HepG2 (cell line): ENCODE measurements around the gene FGA. TPM values are rescaled to one million over a fixed set of nuclear protein-coding genes. Genes with fewer than 3 reads are reported as not detected.

Experiments
- HOXD1 ChIP-seq: sonication (generic); formaldehyde crosslinking; IDR thresholded peaks from 2 replicates; pipeline ENCODE4 v1.5.0; 2020; ENCODE audit warnings: missing genetic modification reagents
- LCORL ChIP-seq, 2 experiments: fragments of 450-650 bp in 1 of 2; sonication (generic) in 1 of 2; formaldehyde crosslinking in 1 of 2; IDR thresholded peaks; 2 replicates each; pipeline versions ENCODE4 v1.5.0 to v1.6.1; 2017 to 2020; ENCODE audit warnings: antibody characterized with exemption in 1 of 2, missing genetic modification reagents in 1 of 2
- MTA1 ChIP-seq: sonication (generic); formaldehyde crosslinking; IDR thresholded peaks from 2 replicates; pipeline ENCODE4 v1.4.0; 2020; ENCODE audit warnings: missing genetic modification reagents, mild to moderate bottlenecking, borderline replicate concordance
- NAIF1 ChIP-seq: sonication (generic); formaldehyde crosslinking; IDR thresholded peaks from 2 replicates; pipeline ENCODE4 v1.5.0; 2020; ENCODE audit warnings: mild to moderate bottlenecking, missing genetic modification reagents, borderline replicate concordance
- NFKBIZ ChIP-seq: IDR thresholded peaks from 2 replicates; pipeline ENCODE4 v1.6.1; 2018; ENCODE audit warnings: missing genetic modification reagents, missing compliant biosample characterization
- NFYB ChIP-seq: sonication (generic); formaldehyde crosslinking; IDR thresholded peaks from 2 replicates; pipeline ENCODE4 v1.4.0; 2020; ENCODE audit warnings: missing genetic modification reagents
- RNF2 ChIP-seq: fragments of 450-650 bp; conservative IDR thresholded peaks from 2 replicates; pipeline ENCODE4 v1.6.1; 2016; ENCODE audit warnings: low read depth
- SNRNP70 ChIP-seq: fragments of 200-400 bp; formaldehyde crosslinking; IDR thresholded peaks from 2 replicates; pipeline ENCODE4 v1.6.1; 2017; ENCODE audit warnings: mild to moderate bottlenecking, low read depth, low read length, moderate library complexity
- ZBTB42 ChIP-seq: sonication (generic); formaldehyde crosslinking; IDR thresholded peaks from 2 replicates; pipeline ENCODE4 v1.5.0; 2020; ENCODE audit warnings: mild to moderate bottlenecking, missing genetic modification reagents
- ZMYM4 ChIP-seq: sonication (generic); formaldehyde crosslinking; IDR thresholded peaks from 2 replicates; pipeline ENCODE4 v1.8.1; 2023; ENCODE audit warnings: mild to moderate bottlenecking, missing genetic modification reagents
- ZNF263 ChIP-seq: sonication (generic); formaldehyde crosslinking; IDR thresholded peaks from 2 replicates; pipeline ENCODE4 v1.4.0; 2020; ENCODE audit warnings: missing genetic modification reagents
- ZNF720 ChIP-seq: sonication (generic); formaldehyde crosslinking; IDR thresholded peaks from 2 replicates; pipeline ENCODE4 v1.4.0; 2020; ENCODE audit warnings: missing genetic modification reagents
- ZNF724P ChIP-seq: sonication (generic); formaldehyde crosslinking; IDR thresholded peaks from 2 replicates; pipeline ENCODE4 v1.8.0; 2022; ENCODE audit warnings: missing genetic modification reagents, borderline replicate concordance
- ZNF766 ChIP-seq: sonication (generic); formaldehyde crosslinking; IDR thresholded peaks from 2 replicates; pipeline ENCODE4 v1.5.0; 2020; ENCODE audit warnings: missing genetic modification reagents, borderline replicate concordance
- ZNF780A ChIP-seq: sonication (generic); formaldehyde crosslinking; IDR thresholded peaks from 2 replicates; pipeline ENCODE4 v1.8.0; 2022; ENCODE audit warnings: mild to moderate bottlenecking, missing genetic modification reagents, moderate library complexity
- polyA plus RNA-seq, 8 experiments: library from polyadenylated mRNA; depleted of rRNA in 3 of 8; stranded (reverse) in 7 of 8; unstranded in 1 of 8; fragments of >200 nt; fragmentation: Illumina TruSeq in 4 of 8; extraction: Trizol in 4 of 8; gene quantifications; 2 replicates each; pipeline versions ENCODE4 v1.2.1 to v1.2.3, GENCODE V29; 2011 to 2016; ENCODE audit warnings: low read depth in 4 of 8, missing spikeins in 1 of 8, mixed read lengths in 1 of 8; ENCODE audit not compliant: insufficient read depth in 1 of 8
- total RNA-seq, 5 experiments: library from RNA; depleted of rRNA; stranded (reverse); fragments of >200 nt; fragmentation: Illumina TruSeq; extraction: Trizol; gene quantifications; 2 replicates each; pipeline ENCODE4 v1.2.3, GENCODE V29; 2016; ENCODE audit warnings: low read depth in 1 of 5
- TF ChIP-seq, protein P1 (sequence below): sonication (generic); formaldehyde crosslinking; IDR thresholded peaks from 2 replicates; pipeline ENCODE4 v1.4.0; 2020; ENCODE audit warnings: mild to moderate bottlenecking, missing genetic modification reagents
- TF ChIP-seq, protein P2 (sequence below): sonication (generic); formaldehyde crosslinking; IDR thresholded peaks from 2 replicates; pipeline ENCODE4 v1.4.0; 2020; ENCODE audit warnings: mild to moderate bottlenecking, low read depth, missing genetic modification reagents
- TF ChIP-seq, protein P3 (sequence below): sonication (generic); formaldehyde crosslinking; IDR thresholded peaks from 2 replicates; pipeline ENCODE4 v1.5.0; 2020; ENCODE audit warnings: missing genetic modification reagents
- TF ChIP-seq, protein P4 (sequence below): sonication (generic); formaldehyde crosslinking; IDR thresholded peaks from 2 replicates; pipeline ENCODE4 v1.4.0; 2020; ENCODE audit warnings: low read depth, mild to moderate bottlenecking, missing genetic modification reagents
- TF ChIP-seq, protein P5 (sequence below): sonication (generic); formaldehyde crosslinking; IDR thresholded peaks from 2 replicates; pipeline ENCODE4 v1.4.0; 2020; ENCODE audit warnings: missing genetic modification reagents
- TF ChIP-seq, protein P6 (sequence below): IDR thresholded peaks from 2 replicates; pipeline ENCODE4 v1.6.1; 2016; ENCODE audit warnings: mild to moderate bottlenecking

The FGA gene
- total and polyA plus RNA-seq, 2 of the 13 experiments (the other 11 are each of a cell fraction or from before 2014, with no cell fraction given) = 640 to 1,523 TPM

DNA sequence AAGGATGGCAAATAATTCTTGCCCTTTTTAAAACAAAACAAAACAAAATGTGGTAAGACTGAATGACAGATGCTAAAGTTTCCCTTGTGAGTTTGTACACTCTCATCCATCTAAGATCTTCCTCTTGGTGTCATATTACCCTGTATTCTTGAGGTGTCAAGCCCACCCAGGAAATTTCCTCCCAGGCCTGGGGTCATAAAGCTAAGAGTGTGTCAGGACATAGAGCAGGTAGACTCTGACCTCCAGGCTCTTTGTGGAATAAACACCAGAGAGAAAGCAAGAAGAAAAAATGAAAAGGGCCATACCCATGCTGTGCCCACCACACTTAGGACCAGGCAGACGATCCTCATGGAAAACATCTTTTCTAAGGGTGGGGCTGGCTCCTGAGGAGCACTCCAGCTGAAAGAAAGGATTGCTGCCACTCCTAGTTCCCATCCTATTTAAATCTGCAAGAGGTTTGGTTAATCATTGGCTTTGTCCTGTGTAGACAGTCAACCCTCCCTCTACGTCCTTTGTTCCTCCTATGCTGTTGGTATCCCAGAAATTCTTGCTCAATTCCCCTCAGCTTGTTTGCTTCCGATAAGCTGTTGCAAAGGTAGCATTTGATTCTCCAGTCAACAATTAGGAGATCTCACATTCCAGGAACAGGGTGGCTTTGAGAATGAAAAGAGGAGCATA, at the start of gene FGA (continued):
- TF ChIP-seq, protein P1, sequence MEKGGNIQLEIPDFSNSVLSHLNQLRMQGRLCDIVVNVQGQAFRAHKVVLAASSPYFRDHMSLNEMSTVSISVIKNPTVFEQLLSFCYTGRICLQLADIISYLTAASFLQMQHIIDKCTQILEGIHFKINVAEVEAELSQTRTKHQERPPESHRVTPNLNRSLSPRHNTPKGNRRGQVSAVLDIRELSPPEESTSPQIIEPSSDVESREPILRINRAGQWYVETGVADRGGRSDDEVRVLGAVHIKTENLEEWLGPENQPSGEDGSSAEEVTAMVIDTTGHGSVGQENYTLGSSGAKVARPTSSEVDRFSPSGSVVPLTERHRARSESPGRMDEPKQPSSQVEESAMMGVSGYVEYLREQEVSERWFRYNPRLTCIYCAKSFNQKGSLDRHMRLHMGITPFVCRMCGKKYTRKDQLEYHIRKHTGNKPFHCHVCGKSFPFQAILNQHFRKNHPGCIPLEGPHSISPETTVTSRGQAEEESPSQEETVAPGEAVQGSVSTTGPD (CRISPR knock-in tag) = peak; percentile 38; the same call in 1 of the 2 replicates
- TF ChIP-seq, protein P2, sequence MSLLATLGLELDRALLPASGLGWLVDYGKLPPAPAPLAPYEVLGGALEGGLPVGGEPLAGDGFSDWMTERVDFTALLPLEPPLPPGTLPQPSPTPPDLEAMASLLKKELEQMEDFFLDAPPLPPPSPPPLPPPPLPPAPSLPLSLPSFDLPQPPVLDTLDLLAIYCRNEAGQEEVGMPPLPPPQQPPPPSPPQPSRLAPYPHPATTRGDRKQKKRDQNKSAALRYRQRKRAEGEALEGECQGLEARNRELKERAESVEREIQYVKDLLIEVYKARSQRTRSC (CRISPR knock-in tag) = no peak
- TF ChIP-seq, protein P3, sequence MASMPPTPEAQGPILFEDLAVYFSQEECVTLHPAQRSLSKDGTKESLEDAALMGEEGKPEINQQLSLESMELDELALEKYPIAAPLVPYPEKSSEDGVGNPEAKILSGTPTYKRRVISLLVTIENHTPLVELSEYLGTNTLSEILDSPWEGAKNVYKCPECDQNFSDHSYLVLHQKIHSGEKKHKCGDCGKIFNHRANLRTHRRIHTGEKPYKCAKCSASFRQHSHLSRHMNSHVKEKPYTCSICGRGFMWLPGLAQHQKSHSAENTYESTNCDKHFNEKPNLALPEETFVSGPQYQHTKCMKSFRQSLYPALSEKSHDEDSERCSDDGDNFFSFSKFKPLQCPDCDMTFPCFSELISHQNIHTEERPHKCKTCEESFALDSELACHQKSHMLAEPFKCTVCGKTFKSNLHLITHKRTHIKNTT = no peak
- TF ChIP-seq ZNF720 (no peak), MTA1 (CRISPR knock-in tag) (no peak), ZNF724P (CRISPR knock-in tag) (no peak), RNF2 (no peak), NFKBIZ (CRISPR knock-in tag) (peak; percentile 98), NAIF1 (CRISPR knock-in tag) (no peak), HOXD1 (CRISPR knock-in tag) (peak; percentile 92), ZMYM4 (CRISPR knock-in tag) (peak; percentile 86), SNRNP70 (no peak), LCORL (IDR thresholded peaks at IDR 0.05) (peak; percentile 75; the same call in 1 of the 2 replicates), LCORL (CRISPR knock-in tag; IDR thresholded peaks at IDR 0.05) (peak; percentile 86), NFYB (no peak), ZNF780A (CRISPR knock-in tag) (peak; percentile 84; the same call in 1 of the 2 replicates), ZBTB42 (CRISPR knock-in tag) (no peak), ZNF263 (peak; percentile 93), ZNF766 (CRISPR knock-in tag) (peak; percentile 59; the same call in 1 of the 2 replicates)
- TF ChIP-seq, protein P4, sequence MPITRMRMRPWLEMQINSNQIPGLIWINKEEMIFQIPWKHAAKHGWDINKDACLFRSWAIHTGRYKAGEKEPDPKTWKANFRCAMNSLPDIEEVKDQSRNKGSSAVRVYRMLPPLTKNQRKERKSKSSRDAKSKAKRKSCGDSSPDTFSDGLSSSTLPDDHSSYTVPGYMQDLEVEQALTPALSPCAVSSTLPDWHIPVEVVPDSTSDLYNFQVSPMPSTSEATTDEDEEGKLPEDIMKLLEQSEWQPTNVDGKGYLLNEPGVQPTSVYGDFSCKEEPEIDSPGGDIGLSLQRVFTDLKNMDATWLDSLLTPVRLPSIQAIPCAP = no peak
- TF ChIP-seq, protein P5, sequence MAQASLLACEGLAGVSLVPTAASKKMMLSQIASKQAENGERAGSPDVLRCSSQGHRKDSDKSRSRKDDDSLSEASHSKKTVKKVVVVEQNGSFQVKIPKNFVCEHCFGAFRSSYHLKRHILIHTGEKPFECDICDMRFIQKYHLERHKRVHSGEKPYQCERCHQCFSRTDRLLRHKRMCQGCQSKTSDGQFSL = no peak
- TF ChIP-seq, protein P6, sequence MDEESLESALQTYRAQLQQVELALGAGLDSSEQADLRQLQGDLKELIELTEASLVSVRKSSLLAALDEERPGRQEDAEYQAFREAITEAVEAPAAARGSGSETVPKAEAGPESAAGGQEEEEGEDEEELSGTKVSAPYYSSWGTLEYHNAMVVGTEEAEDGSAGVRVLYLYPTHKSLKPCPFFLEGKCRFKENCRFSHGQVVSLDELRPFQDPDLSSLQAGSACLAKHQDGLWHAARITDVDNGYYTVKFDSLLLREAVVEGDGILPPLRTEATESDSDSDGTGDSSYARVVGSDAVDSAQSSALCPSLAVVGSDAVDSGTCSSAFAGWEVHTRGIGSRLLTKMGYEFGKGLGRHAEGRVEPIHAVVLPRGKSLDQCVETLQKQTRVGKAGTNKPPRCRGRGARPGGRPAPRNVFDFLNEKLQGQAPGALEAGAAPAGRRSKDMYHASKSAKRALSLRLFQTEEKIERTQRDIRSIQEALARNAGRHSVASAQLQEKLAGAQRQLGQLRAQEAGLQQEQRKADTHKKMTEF (CRISPR knock-in tag) = peak; percentile 97
